LHCN-M2 (cell line): ENCODE data around the gene AMOTL2. TPM values are rescaled to one million over a fixed set of nuclear protein-coding genes. Genes with fewer than 3 reads are reported as not detected.
A peak's percentile ranks its signal among the peaks of the same experiment; 100 is the strongest.

ENCODE experiments used
- DNase-seq: peaks from one replicate; pipeline ENCODE4 v3.0.0-alpha.2; 2012; ENCODE audit warnings: low read depth
- total RNA-seq: library from RNA; depleted of rRNA; stranded (reverse); fragments of >200 nt; gene quantifications from 2 replicates; pipeline ENCODE4 v1.2.3, GENCODE V29; 2014; rRNA removed

The AMOTL2 gene
- total RNA-seq, 1 experiment from 2014 or later = 72.0 TPM

GRCh38 chr3:134315286-134316106 is 58.8 kb downstream of the AMOTL2 start:
- DNase-seq = peak; percentile 66

GRCh38 chr3:134314588-134315285 is 59.5 kb downstream of the AMOTL2 start:
- DNase-seq = no peak

- no peak for DNase-seq
Observed at GRCh38 chr3:134313847-134314587, 60.2 kb downstream of the AMOTL2 start.

GRCh38 chr3:134312873-134313846 is 61.1 kb downstream of the AMOTL2 start:
- peak; percentile 61 for DNase-seq

GRCh38 chr3:134312072-134312872 is 62.0 kb downstream of the AMOTL2 start:
- no peak for DNase-seq

- no peak for DNase-seq
Observed at GRCh38 chr3:134311693-134312071, 62.6 kb downstream of the AMOTL2 start.

GRCh38 chr3:134311265-134311664 is 63.0 kb downstream of the AMOTL2 start:
- peak; percentile 49 for DNase-seq

GRCh38 chr3:134309987-134310700 is 64.1 kb downstream of the AMOTL2 start:
- DNase-seq = no peak

GRCh38 chr3:134308350-134308891 is 65.8 kb downstream of the AMOTL2 start:
- DNase-seq = peak; percentile 73

GRCh38 chr3:134307425-134307824 is 66.8 kb downstream of the AMOTL2 start:
- no peak for DNase-seq

- DNase-seq = no peak
Observed at GRCh38 chr3:134306320-134306719, 67.9 kb downstream of the AMOTL2 start.

Other genes with a start within 250 kb of the AMOTL2 start
- 54.3 and 57.3 TPM in 2 replicates for gene RYK, start 123.6 kb downstream of the AMOTL2 start, total RNA-seq
- gene ANAPC13, start 111.5 kb upstream of the AMOTL2 start, total RNA-seq = 166 and 196 TPM in 2 replicates
- gene CEP63, start 111.6 kb upstream of the AMOTL2 start, total RNA-seq = 25.0 and 29.8 TPM in 2 replicates